NCI-H2171 (cell line): Measurements from ENCODE around the gene RIMKLB.
"Not testable (repeated sequence)": the region's sequence is repeated elsewhere in the genome, so short reads cannot be mapped to it uniquely, and the experiment has no call there.

Source experiments
- DNase-seq: peaks from one replicate; lab custom pipeline; 2025; lab: John Stamatoyannopoulos, UW

RIMKLB gene

DNA sequence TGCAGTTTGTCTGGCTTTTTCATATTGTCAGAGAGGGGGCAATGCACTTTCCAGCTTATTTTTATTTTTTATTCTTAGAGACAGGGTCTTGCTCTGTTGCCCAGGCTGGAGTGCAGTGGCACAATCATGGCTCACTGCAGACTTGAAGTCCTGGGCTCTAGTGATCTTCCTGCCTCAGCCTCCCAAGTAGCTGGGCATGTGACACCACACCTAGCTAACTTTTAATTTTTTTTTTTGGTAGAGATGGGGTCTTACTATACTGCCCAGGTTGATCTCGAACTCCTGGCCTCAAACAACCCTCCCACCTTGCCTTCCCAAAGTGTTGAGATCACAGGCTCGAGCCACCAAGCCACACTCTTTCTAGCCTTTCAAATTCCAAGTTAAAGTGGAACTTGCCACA, 120.7 kb downstream of the RIMKLB start:
- no peak for DNase-seq

DNA sequence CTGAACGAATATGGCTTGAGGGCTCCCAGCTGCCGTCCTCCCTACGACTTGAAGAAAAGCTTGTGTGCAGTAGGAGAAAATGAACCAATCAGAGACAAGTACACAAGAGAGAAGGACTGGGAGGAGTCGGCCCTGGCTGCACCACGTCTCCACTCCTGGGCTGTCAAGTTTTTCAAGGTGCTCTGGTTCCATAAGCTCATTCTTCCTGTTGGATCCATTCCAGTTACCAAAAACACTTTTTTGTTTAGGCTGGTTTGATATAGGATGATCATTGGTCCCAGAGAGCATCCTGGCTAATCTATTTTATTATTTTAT, 121.8 kb downstream of the RIMKLB start:
- no peak for DNase-seq

DNA sequence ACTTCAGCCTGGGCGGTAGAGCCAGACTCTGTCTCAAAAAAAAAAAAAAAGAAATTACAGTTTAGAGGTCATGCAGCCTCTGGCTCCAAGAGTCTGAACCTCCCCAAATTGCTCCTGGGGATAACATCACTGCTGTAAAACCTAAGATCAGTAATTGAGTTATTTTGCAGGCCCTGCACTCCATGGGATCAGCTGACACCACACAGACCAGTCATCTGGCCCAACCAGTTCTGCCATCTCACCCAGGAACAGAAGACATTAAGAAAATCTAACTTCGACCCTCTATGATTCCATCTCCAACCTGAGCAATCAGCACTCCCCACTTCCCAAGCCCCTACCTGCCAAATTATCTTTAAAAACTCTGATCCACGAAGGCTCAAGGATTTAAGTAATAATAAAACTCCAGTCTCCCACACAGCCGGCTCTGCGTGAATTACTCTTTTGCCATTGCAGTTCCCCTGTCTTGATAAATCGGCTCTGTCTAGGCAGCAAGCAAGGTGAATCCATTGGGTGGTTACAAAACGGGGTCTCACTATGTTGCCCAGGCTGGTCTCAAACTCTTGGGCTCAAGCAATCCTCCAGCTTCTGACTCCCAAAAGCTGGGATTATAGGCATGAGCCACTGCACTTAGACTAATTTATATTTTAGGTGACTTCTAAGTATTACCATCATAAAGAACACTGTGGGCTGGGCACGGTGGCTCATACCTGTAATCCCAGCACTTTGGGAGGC, 123.1 kb downstream of the RIMKLB start:
- not testable (repeated sequence) for DNase-seq

DNA sequence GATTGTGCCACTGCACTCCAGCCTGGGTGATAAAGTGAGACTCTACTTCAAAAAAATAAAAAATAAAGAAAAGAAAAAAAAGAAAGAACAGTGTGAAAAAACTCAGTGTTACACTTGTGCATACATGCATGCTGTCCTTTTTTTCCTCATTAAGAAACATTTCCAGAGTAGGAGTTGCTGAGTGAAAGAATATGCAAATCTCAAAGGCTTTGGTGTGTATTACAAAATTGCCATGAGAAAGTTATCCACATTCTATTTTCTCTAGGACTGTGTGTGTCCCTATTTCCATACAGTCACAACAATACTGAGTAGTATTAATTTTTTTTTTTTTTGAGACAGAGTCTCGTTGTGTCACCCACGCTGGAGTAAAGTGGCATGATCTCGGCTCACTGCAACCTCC, 123.8 kb downstream of the RIMKLB start:
- no peak for DNase-seq

DNA sequence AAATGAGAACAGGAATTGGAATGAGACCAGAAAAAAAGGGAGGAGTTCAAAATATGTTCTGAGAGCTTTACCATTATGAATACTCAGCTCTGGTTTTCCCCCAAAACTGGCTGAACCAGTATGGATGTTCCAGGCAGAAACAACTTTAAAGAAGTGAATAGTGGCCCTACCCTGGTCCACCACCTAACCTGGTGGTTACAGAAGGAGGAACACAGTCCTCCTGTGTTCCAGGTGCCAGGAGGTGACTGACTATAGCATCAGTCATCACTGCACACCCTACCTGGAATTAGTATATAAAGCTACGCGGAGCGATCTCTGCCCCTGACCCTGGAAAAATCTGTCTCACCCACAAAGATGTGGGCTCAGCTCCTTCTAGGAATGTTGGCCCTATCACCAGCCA, 124.5 kb downstream of the RIMKLB start, which contains the start of gene A2ML1:
TSS of gene A2ML1 (plus strand) at position 324 of the 400 bp plus-strand sequence. CDS start at position 355, 31 bp downstream.
- no peak for DNase-seq

DNA sequence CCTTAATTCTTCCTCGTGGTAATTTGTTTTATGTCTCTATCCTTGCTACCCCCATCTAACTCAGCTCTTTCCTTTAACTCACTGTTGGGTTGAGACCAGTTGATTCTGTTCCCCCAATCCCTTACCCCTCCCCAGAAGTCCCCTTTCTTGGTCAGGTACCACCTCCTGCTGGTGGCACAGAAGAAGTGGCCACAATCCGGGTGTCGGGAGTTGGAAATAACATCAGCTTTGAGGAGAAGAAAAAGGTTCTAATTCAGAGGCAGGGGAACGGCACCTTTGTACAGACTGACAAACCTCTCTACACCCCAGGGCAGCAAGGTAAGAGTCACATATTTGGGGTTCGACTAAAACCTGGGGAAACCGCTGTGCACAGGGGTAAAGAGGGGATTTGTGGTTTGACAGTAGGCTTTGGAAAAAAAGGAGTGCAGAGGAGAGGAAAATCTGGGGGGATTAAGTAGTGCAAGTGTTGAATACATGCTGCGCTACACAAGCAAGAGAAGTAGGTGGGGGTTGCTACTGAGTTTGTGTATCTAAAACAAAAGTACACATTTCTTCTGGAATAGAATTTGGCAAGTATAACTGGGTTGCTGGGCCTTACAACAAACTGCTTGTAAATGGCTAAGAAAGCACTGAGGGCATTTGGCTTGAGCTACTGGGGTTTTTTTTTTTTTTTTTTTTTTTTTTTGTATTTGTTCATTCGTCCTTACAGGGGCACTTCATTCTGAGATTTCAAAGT, 125.9 kb downstream of the RIMKLB start:
- no peak for DNase-seq

DNA sequence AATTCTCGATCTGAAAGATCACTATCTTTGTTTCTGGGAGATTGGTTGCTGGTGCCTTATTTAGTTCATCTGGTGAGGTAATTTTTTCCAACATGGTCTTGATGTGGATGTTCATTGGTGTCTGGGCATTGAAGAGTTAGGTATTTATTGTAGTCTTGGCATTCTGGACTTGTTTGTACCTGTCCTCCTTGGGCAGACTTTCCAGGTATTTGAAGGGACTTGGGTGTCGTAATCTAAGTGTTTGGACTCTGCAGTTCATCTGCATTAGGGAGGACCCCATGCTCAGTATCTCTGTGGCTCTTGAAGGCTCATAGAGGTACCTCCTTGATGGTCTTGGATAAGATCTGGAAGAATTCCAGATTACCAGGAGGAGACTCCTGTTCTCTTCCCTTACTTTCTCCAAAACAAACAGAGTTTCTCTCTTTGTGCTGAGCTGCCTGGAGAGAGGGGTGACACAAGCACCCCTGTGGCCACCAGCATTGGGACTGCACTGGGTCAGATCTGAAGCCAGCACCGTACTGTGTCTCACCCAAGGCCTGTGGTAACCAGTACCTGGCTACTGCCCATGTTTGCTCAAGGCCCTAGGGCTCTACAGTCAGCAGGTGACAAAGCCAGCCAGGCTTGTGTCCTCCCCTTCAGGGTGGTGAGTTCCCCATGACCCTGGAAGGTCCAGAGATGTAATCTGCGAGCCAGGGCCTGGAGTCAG, 129.9 kb downstream of the RIMKLB start:
- DNase-seq = no peak

DNA sequence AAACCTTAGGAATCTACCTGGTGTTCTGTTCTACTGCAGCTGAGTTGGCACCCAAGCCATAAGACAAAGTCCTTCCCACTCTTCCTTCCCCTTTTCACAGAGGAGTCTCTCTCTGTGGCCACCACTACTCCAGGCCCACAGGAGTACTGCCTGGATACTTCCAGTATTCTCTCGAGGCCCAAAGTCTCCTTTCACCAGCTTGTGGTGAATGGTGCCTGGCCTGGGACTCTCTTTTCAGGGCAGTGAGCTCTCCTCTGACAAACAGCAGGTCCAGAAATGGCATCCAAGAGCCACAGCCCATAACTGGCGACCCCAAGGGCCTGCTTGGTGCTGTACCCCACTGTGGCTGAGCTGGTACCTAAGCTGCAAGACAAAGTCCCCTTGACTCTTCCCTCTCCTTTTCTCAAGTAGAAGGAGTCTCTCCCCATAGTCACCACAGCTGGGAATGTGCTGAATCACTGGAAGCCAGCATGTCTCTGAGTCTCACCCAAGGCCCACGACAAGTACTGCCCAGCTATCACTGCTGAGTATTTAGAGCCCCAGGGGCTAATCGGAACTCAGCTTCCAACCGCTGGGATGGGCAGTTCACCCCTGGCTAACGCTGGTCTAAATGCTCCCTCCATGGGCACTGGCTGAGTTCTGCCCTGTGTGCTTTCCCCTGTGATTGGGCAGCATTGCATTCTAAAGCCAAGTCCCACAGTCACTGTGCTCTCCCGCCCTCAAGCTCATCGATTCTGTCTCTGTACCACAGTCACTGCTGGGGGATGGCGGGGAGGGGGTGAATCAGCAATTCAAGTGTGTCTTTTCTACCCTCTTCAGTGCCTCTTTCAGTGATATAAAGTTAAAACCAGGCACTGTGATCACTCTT, 130.7 kb downstream of the RIMKLB start:
- no peak for DNase-seq

DNA sequence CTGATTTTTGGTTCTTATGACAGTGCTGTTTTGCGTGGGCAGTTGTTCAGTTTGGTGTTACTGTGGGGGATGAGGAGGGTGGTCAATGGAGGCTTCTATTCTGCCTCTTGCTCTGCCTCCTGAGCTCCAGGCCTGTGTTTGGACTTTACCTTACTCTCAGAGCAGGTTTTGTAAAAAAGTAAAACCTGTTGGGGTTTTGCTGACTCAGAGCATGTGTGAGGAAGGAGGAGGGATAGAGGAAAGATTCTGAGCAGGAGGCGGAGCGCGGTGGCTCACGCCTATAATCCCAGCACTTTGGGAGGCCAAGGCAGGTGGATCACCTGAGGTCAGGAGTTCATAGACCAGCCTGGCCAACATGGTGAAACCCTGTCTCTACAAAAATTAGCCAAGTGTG, 131.3 kb downstream of the RIMKLB start:
- DNase-seq = no peak

DNA sequence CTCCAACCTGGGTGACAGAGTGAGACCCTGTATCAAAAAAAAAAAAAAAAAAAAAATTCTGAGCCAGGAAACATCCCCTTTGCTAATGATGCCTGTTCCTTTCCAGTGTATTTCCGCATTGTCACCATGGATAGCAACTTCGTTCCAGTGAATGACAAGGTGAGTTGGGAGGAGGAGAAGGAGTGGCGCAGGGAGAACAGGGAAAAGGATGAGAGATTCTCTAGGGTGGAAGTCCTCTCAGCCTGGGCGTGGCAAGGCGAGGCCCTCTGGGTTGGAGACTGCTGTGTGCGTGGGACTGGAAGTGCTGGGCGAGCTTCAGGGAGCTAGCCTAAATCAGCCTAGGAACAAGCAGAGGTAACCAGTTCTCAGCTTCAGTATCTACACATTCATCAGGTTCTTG, 131.8 kb downstream of the RIMKLB start:
- DNase-seq = no peak

DNA sequence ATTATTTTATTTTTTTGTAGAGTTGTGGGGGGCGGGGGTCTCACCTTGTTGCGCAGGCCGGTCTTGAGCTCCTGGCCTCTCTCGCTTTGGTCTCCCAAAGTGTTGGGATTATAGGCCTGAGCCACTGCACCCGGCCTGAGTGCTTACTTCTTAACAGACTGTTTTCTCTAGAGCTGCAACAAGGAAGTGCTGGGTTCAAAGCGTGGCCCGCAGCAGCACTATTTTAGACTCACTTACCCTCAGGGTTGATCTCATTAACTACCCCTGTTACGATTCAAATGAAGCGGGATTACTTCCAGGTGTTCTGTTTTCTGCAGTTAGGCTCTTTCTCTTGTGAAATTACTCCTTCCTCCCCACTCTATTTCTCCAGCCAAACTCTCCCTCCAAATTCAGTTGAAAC, 133.3 kb downstream of the RIMKLB start:
- DNase-seq = no peak

DNA sequence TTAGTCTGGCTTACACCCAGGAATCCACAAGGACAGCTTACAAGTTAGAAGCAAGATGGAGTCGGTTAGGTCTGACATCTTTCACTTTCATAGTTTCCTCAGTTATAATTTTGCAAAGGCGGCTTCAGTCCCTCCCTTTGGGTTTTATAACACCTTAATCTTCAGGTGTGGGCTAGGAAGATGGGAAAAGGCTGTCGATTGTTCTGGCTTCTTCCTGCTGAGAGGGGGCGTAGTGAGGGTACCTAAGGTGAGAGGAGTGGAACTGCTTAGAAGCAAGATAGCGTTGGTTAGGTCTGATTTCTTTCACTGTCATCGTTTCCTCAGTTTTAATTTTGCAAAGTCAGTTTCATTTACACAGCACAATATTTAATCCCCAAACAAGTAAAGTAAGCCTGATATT, 134.7 kb downstream of the RIMKLB start:
- no peak for DNase-seq
